ENCODE measurements around the gene ATXN2.

ATXN2 gene

DNA sequence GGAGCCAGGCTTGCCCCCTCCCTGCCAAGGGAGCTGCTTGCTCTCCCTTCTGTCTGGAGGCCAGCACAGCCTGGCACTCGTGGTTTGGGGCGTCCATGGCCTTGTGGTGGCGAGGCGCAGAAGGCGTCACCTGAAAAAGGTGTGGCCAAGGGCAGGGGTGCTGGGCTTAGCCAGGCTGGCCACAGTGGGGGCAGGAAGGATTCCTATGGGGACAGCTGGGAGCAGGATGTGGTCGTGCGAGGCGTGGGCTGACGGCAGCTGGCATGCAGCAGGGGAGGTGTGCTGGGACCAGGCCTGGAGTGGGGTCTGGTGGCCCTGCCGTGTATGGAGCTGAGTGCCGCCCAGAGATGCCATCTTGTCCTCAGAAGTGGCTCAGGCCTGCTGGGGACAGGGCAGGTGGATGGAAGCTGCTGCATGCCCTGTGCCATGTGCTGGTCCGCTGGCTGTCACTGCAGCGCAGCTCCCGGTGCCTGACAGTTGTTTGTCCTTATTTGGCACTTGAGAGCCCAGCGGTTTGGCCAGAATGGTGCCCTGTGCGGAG, 163.4 kb downstream of the ATXN2 start:
- DNase-seq, result no peak

DNA sequence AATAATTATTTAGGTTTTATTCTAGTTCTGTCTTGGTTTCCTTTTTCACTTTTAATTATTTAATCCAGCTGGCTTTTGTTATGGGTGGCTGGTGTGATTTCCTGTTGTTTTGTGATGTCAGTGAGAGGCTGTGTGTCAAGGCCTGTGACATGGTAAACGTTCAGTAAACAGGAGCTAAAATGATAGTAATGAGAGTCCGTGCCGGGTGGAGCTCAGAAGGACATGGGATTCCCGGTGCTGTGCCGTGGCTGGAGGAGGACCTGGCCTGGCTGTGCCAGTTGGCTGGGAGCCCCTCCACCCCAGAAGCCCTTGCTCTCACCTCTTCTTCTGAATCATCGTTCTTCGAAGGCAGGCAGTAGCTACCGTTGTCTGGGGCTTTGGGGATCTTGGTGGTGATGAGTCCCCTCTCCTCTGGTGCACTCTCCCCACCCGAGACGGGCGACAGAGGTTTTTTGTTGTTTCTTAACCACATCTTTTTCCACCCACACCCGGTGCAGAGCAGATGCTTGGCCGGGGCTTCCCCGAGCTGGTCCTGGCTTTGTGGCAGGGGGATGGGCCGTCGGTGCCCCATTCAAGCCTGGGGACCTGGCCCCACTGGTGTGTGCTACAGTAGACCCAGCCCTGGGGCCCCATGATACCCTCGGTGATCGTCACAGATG, 164.3 kb downstream of the ATXN2 start:
- no peak for DNase-seq

DNA sequence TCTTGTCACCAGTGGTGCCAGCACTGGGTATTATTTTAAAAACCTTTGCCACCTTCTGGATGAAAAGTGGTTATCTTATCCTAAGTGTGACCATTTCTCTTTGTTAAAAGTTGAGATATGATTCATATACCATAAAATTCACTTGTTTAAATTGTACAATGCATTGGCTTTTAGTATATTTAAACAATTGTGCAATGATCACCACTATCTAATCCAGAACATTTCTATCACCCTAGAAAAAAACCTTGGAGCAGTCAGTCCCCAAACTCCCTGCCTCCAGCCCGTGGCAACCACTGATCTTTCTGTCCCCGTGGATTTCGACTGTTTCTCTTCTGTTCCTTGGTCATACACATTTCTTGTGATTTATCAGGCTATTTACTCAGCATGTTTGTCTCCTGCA, 165.1 kb downstream of the ATXN2 start:
- DNase-seq, result no peak

DNA sequence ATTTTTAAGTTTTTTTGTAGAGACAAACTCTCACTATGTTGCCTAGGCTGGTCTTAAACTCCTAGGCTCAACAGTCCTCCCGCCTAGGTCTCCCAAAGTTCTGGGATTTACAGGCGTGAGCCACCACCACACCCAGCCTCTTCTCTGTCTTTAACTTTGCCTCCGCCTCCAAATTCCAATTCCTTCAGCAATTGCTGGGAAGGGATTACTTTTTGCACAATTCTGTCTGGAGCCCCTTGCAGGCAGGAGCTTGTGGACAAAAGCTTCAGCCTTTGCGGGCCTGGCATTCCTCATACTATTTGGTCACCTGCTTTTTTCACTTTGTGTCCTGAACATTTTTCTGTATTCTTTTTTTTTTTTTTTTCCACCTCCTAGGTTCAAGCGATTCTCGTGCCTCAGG, 167.3 kb downstream of the ATXN2 start:
- no peak for DNase-seq

DNA sequence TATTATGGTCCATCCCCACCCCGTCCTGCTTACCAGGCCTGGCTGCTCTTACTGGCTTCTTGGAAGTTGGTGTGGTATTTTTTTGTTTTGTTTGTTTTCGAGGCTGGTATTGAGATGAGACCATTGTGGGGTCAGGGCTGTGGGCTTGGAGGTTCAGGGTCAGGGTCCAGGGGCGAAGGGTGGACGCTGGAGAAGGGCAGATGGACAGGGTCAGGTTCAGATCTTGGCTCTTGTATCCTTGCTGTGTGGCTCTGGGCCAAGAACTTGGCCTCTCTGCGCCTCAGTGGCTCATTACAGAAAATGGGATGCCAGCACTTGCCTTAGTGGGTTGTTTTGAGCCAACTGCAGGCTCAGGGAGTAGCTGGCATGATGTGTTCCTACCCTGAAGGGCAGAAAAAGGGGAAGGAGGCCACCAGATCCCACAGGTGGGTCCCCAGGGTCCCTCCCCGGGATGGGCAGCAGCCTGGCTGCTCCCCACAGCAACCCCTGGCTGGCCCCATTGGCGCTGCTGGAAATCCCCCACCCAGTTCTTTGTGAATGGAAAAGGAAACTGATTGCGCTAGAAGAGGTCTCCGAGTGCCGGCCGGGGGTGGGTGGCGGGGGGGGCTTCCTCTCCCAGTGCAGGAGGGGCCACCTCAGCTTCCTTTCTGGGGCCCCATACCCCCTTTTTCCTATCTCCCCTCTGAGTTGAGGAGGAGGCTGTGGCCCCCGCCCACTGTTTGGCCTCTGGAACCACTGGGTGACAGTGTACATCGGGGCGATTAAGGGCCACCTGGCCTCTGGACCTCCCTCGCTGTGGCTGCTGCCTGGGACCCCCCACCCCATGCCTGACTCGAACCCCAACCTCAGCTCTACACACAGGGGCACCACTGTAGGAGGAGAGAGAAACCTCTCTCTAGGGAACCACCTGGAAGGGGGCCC, 168.4 kb downstream of the ATXN2 start:
- no peak for DNase-seq

DNA sequence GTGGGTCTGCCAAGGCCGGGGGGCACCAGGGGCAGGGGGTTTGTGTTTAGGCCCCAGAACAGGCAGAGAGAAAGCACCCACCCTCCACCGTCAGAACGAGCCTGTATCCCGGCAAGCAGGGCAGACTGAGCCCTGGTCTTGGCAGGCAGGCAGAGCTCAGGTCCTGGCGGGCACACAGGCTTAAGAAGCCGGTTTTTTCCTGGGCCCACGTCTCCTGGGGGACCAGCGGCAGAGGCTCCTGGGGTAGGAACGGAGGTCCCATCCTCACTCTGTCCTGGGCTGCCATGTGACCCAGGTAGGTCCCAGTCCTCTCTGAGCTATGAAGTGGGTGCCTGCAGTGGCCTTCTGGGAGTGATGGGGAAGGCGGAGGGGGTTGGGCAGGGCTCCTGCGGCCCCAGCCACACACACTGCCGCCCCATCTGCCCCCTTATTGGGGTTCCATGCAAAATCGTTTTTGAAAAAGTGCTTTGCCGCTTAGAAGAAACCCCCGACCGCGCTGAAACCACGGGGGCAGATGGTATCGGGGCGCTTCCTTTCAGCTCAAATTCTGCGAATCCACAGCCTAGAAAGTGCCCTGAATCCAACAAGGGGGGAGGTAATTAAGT, 169.2 kb downstream of the ATXN2 start:
- no peak for DNase-seq

DNA sequence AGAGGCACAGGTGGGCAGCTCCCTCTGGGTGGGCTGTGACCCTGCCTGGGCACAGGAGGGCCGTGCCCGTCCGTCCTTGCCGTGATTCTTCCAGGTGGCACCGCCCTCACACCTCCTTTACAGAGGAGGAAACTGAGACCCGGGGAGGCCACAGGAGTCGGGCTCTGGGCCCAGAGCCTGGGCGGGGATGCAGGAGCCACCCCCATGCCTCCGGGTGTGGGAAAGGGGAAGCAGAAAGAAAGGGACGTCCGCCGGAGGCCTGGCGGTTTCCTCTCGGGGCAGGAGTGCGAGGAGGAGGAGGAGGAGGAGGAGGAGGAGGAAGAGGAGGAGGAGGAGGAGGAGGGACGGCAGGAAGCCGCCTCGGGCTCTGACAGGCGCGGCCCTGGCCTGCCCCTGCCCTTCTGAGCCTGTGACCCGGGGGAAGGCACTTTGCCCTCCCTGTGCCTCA, 170.4 kb downstream of the ATXN2 start:
- no peak for DNase-seq

DNA sequence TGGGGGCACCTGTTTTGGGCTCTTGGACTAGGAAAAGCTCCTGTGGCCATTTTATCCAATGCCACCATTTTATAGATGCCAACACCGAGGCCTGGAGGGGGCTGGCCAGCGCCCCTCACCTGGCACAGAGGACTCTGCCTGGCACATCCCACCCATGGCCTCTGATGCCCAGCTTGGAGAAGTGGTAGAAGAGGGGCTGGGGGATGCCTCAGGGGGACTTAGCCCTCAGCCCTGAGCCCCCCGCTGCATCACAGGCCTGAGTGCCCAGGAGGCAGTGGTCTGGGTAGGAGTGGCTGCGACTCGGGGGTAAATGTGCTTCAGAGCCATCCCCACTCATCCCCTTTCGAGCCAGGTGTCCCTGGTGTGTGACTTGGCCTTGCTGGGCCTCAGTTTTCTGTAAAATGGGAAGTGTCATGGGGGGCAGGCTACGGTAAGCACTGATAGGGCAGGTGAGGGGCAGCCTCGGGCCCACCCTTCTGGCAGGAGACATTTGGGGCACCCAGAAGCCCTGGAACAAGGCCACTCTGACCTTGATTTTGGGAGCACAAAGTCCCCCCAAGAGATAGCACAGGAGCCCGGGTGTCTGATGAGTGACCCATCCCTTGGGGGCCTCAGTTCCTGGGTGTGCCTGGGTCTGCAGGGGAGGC, 170.9 kb downstream of the ATXN2 start:
- no peak for DNase-seq

DNA sequence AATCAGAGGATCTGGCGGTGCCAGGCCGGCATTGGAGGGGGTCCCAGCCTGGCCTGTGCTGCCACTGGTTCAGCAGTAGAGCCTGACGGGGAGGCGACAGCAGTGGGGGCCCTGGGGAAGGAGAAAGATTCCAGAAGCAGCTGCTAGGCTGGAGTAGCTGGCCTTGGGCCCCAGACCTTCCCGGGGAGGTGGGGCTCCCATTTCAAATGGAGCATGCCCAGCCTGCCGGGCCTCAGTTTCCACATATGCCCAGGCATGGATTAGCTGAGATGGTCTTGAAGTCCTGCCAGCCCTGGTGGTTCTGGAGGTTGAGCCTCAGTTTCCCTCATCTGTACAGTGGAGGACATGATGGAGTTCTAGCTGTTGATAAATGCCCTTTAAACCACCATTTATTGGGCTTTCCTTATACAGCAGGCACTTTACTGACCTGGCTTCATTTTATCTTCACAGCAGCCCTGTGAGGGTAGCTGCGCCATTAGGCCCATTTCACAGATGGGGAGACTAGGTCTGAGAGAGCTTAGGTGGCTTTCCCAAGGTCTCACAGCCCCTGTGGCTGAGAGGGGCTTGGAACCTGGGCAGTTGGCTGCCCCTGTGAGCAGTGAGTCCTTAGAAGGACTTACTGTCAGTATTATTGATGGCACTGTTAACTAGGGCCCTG, 171.6 kb downstream of the ATXN2 start:
- no peak for DNase-seq

DNA sequence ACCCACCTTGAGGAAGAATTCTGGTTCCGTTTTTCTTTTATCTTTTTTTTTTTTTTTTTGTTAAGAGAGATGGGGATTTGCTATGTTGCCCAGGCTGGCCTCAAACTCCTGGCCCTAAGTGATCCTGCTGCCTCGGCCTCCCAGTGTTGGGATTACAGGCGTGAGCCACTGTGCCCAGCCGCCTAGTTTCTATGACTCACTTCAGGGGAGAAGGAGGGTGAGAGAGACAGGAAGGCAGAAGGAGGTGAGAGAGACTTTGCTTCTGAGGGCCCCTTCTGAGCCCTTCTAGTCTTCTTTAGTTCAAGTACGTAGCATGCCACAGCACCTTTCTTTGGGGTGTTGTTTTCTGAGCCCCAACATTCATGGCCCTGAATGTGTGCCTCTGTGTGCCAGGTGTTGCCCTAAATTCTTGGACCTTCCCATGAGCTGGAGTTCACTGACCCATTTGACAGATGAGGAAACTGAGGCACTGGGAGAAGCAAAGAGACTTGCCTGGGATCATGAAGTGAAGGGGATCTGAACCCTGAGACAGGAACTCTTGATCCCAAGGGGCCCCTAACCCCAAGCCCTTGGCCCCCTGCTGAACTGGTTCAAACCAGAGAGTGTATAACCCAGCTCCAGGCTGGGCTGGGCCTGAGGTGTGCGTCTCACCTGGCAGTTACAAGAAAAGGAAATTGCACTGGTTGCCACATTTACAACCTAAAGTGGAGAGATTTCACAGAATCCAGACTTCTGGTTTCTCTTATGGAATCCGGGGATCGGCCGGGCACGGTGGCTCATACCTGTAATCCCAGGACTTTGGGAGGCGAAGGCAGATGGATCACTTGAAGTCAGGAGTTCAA, 172.6 kb downstream of the ATXN2 start:
- no peak for DNase-seq

DNA sequence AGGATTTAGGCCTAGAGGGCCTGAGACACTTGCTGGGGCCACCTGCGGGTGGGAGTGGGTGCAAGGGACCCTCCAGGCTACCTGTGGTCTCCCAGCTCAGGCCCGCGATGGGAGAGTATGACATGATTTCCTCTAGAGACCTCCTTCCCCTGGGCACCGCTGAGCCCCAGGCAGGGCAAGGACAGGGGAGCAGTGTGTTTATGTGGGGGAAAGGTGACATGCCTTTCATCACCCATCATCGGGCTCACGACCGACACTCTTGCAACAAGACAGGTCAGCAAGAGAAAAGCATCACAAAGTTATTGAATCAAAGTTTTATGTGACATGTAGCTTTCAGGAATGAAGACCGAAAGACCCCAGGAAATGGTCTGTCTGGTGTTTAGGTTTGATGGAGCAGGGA, 173.5 kb downstream of the ATXN2 start:
- DNase-seq, result no peak

DNA sequence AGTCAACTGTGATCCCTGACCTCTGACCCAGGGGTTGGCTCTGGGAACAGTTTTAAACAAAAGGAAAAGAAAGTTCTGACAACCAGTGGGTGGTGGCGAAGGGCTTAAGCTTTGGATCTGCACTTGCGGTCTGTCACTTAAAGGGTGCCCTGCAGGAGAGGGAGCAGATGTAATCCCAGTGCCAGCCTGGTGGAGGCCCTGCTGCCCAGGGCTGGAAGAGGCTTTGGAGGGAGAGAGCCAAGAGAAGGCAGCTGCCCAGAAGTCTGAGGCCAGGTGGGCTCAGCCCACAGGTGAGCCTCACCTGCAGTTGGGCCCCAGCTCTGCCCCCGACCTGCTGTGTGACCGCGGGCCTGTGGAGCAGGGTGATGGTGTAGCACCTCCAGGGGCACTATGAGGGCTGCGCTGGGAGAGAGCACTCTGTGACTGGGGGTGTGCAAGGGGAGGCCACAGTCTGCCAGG, 174.3 kb downstream of the ATXN2 start:
- no peak for DNase-seq

DNA sequence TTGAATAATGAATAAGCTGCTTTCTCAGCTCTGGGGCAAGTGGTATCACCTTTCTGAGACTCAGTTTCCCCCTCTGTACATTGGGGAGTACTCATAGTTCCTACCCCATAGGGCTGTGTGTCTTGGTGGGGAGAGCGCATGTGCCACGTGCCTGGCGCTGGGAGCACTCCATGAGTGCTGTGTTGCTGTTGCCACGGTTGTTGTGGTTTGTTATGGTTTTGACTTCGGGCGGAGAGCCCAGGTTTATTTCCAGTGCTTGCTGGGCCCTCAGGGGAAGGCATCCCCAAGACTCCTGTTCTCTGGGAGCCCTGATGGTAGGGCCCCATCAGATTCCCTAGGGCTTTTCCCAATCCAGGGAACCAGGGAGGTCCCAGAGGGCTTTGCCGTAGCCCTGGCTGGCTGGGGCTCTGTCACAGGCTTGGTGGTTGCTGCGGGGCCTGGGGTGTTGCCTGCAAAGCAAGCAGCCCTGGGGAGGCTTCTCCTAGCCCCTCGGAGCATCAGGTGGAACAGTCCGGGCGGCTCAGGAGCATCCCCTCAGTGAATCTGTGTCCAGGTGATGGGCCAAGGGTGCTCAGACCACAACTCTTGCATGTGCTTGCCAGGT, 174.8 kb downstream of the ATXN2 start:
- DNase-seq, result no peak

DNA sequence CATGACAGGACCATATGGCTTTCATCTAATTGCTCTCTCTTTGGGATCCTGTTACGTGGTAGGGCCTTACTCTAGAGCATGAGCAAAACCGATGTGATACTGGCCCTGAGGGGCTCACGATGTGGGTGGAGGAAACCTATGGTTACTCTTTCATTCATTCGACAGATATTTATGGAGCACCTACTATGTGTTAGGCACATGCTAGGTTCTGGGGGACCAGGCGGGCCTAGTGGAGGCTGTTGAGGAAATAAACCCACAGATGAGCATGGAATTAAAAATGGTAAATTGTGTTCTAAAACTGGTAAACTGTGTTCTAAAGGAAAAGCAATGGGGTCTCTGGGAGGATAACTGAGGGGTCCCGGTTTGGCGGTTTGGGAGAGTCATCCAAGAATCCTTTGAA, 178.6 kb downstream of the ATXN2 start:
- no peak for DNase-seq

DNA sequence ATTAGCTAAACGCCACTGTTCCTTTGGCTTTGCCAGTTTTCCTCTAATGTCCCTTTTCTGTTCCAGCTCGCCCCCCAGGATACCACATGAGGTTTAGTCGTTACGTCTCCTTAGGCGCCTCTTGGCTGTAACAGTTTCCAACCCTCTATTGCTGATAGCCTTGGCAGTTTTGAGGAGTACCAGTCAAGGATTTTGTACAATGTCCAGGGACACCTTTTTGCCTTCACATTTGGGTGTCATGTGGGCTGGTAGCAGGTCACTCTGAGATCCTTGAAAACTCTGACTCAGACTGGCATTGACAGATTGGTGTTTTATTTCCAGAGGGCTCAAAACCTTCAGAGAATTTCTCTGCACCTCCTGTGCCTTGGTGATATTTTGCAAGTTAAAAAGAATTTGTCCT, 179.3 kb downstream of the ATXN2 start:
- no peak for DNase-seq

DNA sequence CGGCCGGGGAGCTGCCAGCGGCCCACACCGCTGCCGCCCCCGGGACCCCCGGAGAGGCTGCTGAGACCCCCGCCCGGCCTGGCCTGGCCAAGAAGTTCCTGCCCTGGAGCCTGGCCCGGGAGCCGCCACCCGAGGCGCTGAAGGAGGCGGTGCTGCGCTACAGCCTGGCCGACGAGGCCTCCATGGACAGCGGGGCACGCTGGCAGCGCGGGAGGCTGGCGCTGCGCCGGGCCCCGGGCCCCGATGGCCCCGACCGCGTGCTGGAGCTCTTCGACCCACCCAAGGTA, 180.6 kb downstream of the ATXN2 start:
- no peak for DNase-seq

DNA sequence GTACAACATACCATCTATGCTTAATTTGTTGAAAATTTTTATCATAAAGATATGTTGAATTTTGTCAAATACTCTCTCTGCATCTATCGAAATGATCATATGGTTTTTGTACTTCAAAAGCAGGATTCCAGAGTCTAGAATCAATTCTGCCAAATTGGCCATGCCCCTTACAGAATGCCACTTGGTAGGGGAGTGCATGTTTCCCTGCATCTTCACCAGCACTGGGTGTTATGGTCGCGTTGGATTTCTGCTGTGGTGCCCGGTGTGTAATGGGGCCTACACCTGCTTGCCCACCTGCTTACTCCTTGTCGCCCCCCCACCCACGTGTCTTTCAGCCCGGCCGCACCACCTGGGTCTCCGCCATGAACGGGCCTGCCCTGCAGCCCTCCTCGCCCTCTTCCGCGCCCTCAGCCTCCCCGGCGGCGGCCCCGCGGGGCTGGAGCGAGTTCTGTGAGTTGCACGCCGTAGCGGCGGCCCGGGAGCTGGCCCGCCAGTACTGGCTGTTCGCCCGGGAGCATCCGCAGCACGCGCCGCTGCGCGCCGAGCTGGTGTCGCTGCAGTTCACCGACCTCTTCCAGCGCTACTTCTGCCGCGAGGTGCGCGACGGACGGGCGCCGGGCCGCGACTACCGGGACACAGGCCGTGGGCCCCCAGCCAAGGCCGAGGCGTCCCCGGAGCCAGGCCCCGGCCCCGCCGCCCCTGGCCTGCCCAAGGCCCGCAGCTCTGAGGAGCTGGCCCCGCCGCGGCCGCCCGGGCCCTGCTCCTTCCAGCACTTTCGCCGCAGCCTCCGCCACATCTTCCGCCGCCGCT, 181.1 kb downstream of the ATXN2 start:
- DNase-seq, result no peak

DNA sequence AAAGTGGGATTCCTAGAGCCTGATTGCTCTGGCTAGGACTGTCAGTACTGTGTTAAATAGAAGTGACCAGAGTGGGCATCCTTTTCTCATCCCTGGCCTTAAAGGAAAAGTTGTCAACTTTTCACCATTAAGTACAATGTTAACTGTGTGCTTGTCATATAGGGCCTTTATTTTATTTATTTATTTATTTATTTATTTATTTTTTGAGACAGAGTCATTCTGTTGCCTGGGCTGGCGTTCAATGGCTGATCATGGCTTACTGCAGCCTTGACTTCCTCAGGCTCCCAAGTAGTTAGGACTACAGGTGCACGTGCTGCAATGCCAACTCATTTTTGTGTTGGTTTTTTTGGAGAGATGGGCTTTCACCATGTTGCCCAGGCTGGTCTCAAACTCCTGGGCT, 181.8 kb downstream of the ATXN2 start:
- DNase-seq, result no peak

DNA sequence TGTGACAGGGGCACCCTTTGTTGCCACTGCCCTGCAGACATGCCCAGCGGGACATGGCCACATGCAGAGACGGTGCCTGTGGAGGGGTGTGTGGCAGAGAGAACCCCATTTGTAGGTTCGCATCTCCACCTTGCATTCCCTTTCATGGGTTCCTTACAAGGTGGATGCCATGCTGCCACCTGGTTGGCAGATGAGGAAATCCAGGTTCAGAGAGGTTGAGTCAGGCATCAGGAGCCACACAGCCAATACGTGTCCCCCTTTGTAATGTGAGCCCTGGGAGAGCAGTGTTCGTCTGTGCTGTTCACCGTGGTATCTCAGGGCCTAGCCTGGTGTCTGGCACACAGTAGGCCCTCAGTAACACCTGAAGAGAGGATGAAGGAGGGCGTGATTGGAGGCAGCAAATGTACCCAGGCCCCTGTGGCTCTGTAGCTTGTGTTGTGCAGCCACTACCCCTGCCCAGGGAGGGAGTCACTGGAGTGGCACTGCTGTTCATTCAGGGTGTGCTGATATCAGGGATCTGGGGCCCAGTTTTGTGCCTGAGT, 184.3 kb downstream of the ATXN2 start:
- DNase-seq, result no peak

DNA sequence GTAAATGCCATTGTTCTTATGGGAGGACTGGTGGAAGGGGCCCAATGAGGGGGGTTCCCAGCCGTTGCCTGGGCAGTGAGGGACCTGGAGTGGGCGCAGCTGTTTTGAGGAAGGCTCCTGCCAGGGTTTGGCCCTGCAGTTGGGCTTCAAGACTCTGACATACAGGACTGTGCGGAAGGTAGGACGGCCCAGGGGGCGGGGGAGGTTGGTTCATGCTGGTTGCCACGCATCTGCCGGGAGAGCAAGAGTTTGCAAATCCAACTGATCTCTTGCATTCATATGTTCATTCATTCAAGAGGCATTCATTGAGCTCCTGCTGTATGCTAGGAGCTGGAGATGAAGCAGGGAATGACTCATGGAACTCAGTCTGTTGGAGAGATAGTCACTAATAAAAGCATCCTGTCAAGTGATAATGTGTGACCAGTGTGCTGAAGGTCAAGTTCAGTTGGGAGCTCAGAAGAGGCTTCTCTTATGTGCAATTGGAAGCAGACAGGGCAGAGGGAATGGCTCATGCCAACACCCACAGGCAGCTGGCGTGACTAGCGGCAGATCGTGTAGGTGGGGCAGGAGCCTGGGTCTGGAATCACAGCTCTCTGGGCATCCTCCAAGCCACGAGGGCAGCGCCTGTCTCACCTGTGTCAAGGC, 185.6 kb downstream of the ATXN2 start:
- DNase-seq, result no peak

All from NCI-H82 (cell line).